HG03565 (cell line): ENCODE measurements around the gene FRMD5.
"Not testable (repeated sequence)": the region's sequence is repeated elsewhere in the genome, so short reads cannot be mapped to it uniquely, and the experiment has no call there.

Experiments
- ATAC-seq: cut with Tn5 transposase; IDR thresholded peaks from one replicate; pipeline ENCODE4 v1.9.1; 2021; ENCODE audit warnings: mild to moderate bottlenecking, moderate library complexity; ENCODE audit not compliant: unreplicated experiment

The FRMD5 gene

DNA sequence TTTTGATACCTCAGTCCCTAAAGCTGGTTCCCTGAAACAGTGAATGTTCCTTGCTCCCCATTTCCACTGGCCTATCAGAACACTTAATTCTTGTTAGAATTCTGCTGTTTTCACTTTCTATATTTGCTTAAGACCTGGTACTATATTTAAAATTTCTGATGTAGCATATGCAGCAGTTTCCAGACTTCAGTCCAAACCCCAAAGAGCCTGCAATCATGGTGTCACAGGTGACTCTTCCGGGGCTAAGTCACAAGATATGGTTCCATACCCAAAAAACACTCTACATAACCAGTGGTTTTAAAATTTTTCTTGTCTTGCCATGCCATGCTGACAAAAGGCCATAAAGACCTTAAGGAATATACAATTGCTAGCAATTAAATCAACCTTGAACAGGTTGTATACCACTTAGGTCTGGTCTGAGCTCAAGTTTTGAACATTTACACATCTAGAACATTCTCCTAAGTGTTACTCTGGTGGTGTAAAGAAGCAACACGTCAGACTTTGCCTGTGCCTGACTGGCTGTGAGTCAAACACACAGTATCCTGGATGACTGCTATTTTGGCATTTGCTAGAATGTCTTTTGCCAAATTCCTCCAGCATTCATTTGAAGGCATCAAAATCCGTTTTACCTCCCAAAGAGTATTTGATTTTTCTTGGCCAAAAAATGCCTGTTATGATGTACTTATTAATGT is 160.0 kb downstream of the FRMD5 start:
- no peak for ATAC-seq

DNA sequence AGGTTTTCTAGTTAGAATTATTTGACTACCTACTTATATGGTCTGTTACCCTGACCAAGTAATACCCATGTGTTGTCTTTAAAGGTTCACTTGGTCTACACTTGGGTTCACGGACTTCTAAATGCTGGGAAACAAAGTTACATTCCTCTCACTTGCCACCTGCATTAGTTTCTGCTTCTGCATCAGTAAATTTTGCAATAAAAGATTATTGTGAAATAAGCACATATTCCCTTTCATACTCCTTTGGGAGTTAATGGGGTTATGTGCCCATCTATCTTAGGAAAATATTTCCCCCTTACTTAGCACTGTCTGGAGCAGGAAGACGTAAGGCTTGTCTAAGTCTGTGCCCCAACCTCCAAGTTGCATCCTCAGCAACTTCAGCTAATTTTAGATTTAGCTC is 160.7 kb downstream of the FRMD5 start:
- no peak for ATAC-seq

DNA sequence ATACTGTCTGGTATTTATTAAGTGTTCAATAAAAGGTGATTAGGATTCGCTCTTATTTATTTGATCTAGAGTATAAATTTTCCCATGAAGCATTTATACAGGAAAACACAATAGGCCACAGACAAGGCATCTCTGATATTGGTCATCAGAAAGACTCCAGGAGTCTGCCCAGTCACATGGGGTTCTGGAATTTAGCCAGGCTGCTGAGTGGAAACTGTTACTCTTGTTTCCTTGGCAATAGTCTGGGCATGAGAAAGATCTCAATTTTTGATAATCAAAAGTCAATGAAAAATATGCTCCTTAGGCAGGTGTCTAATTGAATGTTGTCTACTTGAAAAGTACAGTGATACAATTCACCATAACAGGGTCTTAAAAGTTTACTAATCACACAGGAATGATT is 161.2 kb downstream of the FRMD5 start:
- no peak for ATAC-seq

DNA sequence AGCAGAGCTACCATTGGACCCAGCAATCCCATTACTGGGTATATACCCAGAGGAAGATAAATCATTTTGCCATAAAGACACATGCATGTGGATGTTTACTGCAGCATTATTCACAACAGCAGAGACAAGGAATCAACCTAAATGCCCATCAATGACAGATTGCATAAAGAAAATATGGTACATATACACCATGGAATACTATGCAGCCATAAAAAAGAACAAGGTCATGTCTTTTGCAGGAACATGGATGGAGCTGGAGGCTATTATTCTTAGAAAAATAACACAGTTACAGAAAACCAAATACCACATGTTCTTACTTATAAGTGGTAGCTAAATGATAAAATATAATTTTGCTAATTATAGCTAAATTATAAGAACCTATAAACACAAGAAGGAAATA is 162.3 kb downstream of the FRMD5 start:
- not testable (repeated sequence) for ATAC-seq

DNA sequence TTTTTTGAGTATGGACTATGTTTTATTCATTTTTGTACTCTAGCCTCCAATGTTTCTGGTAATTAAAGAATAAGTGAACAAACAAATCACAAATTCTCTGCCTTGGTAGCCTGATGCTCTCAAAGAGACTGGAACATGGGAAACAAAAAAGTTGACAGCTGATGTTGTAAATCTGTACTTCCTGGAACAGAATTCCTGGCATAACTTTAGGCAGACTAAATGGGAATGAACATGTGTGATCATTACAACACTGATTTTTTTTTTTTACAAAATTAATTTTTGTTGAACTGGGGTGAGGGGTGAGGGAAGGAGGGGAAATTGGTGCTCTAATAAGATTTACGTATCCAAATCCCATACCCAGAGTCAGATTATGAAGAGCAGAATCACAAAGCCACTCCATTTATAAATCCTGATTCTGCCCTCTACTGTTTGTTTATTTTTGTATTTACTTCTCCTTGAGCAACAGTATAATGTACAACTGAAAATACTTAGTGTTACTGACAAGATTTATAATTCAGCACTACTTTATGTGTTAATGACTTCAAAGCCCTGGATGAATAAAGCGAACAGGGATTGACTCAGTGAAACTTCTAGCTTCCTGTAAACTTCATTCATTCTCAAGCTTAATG is 165.0 kb downstream of the FRMD5 start:
- ATAC-seq = no peak

DNA sequence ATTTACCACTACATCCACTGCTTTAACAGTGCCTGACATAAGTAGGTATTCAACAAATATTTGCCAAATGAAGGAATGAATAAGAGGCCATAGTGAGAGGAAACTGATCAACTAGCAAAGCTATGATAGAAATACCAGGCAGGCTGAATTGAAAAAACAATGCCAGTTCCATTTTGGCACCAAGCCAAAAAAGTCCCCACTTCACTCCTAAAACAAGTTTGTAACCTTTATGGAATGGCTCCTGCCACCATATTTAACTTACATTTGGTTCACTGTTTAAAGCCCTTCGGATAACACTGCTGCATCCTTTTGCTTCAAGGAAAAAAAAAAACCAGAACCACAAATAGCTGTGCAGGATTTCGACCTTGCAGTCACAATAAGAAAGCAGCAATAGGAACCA is 166.1 kb downstream of the FRMD5 start:
- ATAC-seq = no peak

DNA sequence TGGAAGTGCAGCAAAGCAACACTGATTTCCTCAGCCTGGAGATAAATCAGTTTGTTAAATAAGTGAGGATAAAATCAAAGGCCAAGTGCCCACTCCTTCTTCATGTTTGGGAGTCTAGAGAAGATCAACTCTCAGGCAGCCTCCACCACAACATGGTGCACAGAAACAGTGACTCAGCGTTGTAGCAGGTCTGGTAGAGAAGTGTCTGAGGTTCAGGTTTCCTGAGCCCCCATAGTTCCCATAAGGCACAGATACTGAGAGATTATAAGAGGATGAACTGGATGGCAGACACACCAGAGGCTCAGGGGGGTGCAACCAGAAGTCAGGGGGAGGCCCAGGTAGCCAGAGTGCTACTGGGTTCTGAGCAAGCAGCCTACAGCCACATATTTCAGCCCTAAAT is 166.7 kb downstream of the FRMD5 start:
- ATAC-seq = no peak

DNA sequence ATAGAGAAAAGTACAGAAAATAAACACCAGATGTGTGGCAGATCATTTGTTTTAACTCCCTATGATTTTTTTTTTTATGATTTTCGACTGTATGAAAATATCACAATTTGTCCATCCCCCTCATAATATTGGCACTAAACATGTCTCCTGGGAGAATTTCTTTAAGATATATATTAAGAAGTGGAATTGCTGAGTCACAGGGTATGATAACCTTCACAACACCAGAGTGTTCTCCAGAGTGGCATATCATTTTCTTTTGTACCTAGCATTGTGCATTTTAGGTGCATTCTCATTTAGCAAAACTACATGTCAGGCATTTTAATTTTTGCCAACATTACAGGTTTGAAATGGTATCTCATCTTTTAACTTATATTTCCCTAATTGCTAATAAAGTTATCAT is 170.9 kb downstream of the FRMD5 start:
- no peak for ATAC-seq

DNA sequence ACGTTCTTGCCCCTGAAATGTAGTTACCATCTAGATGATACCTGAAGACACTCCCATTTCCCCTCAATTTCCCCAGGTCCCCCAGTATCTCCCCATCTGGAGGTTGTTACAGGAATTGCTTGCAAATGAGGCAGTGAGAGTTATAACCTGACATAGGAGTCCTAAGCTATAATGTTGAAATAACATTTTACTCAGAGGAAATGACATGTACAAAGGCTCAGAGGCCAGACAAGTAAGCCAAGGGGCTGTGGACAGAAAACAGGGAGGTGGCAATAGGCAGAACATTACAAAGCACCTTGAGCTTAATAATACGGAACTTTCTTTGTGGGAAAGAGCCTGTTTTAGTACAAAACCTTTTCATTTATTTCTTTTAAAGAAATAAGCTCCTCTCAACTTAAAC is 171.9 kb downstream of the FRMD5 start:
- no peak for ATAC-seq

DNA sequence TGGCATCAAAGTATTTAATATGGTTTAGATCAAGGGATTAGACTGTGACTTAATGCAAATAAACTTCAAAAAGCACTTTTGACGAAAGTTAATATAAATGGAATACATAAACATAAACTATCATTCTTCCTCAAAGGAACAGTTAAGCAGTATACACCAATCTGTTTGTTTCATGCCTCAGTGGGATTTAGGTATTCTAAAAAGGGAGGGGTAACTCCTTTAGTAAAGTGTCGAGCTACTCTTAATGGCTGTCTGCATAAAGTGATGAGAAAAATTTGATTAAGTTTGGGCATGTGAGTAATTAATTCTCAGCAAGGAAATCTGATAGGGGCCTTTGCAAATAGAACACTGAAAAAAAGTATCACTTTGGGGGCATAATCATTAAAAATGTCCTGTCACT is 176.9 kb downstream of the FRMD5 start:
- no peak for ATAC-seq

DNA sequence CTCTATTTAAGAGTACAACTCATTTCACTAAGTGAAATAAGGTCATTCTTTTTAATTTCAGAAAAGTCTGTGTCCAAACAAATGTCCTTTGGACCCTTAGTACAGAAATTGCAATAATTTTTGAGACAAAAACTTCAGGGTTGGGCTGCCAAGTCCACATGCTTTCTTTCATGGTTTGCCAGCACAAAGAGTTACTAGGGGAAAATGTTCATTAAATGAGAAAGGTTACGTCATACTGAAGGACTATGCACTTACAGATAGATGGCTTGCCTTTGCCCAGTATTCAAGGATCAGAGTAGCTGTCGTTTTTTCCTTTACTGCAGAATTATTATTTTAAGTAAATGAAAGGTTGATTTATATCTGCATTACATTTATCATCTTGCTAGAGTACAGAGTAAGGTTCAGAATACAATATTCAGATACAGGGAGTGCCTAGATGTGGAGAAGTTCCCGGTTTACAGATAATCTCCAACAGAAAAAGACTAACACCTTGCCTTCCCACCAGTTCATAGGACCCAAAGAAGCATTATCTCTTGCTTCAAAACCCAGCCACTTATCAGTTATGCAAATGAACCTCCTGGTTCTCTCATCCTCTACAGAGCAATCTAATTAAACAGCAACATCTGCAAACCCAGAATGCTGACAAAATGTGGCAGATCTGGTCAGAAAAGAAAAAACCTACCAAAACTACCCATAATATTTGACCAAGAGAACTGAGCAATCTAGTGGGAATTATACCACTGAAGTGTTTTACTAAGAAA is 179.3 kb downstream of the FRMD5 start:
- no peak for ATAC-seq

DNA sequence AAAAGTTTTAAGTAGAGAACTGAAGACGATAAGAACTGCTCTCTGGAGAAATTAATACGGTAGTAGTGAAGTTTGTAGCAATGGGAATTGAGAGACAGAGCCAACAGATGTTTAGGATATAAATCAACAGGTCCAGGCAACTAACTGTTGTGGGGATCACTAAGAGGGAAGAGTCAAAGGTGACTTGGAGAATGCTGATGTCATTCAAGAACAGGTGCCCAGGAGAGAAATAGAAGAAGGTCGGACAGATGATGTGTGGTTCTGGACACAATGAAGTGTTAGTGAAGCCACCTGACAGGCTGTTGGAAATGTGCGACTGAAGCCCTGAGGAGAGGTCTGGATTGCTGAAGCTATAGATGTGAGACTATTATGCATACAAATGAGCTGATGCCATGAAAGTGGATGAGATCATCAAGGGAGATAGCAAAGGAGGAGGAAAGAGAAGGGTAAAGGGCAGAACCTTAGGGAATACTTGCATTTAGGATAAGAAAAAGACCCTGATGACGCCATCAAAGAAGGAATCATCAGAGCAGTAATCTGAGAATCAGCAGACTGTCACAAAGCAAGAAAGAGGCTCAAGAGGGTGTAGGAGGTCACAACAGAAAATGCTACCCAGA is 183.7 kb downstream of the FRMD5 start:
- ATAC-seq = no peak

DNA sequence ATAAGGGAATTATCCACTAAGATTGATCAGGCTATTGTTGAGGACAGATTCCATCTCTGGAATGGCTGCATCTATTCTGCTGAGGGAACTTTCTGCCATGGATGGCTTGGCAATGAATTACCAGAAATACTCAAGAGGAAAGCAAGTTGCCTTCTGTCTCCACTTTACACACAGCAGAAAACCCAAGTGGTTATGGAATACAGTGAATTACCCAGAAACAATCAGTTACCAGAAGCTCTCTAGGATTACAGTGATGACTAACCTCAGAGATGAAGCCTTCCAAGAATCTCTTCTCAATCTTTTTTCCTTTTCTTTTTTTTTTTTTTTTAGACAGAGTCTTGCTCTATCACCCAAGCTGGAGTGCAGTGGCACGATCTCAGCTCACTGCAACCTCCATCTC is 185.0 kb downstream of the FRMD5 start:
- no peak for ATAC-seq

DNA sequence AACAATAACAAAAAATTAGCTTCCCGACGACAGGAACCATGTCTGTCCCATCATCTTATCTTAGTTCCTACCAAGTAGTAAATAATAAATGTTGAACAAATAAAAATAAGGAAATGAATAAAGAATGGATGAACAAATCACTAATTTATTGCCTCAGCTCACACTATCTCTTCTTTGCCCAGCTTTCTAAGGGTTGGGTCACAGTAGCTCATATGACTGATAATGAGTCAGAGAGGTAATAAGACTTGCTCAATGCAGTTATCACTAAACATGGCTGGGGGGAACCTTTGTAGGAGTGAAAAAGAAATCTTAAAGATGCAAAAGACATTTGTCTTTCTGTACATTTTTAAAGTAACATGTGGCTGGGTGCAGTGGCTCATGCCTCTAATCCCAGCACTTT is 186.0 kb downstream of the FRMD5 start:
- ATAC-seq = no peak

DNA sequence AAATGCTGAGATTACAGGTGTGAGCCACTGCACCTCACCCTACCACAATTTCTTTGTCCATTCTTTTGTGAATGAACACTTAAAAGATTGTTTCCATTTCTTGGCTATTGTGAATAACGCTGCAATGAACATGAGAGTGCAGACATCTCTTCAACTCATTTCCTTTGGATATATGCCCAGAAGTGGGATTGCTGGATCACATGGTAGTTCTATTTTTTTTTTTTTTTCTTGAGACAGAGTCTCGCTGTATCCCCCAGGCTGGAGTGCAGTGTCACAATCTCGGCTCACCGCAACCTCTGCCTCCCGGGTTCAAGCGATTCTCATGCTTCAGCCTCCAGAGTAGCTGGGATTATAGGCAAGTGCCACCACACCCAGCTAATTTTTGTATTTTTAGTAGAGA is 194.8 kb downstream of the FRMD5 start:
- ATAC-seq = not testable (repeated sequence)

DNA sequence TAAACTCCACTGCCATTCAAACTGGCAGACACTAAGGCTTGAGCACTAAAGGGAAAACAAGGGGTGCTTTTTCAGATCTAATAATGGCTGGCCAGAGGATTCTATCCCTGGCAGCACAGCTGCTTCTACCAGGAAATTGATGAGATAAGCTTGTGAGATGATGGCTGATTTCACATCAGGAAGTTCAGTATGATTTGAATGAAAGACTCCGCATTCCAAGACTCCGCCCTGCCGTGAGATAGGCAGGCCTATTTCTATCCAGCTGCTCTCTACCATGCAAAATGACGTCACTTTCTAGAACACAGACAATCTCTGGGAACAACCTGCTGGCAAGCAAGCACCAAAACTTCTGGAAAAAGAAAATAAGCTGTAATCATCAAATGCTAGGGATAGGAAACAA is 196.5 kb downstream of the FRMD5 start:
- ATAC-seq = no peak

DNA sequence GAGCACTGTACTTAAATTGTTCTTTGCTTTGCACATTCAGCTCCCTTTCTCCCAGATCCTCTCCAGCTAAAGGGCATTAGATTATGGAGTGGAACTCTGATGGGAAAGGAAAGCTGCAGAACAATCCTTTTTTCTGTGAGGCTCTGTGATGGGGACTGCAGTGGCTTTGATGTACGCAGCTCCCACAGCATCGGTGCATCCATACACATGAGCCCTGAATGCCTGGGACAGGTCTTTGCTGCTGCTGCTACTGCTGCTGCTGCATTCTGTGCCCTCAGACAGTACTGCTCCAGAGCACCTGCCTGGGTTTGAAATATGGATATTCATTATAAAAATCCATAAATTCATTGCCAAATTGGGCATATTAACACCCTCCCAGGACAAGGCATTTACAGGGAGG is 203.9 kb downstream of the FRMD5 start:
- no peak for ATAC-seq

DNA sequence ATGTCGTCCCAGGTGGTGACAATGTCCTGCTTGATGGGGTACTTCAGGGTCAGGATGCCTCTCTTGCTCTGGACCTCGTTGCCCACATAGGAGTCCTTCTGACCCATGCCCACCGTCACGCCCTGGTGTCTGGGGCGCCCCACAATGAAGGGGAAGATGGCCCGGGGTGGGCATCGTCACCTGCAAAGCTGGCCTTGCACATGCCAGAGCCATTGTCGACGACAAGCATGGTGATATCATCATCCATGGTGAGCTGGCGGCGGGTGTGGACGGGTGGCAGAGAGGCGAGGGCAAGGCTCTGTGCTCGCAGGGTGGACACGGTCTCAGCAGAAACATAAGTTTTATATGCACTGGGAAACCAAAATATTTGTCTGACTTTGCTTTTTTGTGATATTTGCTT is 205.1 kb downstream of the FRMD5 start:
- ATAC-seq = no peak

DNA sequence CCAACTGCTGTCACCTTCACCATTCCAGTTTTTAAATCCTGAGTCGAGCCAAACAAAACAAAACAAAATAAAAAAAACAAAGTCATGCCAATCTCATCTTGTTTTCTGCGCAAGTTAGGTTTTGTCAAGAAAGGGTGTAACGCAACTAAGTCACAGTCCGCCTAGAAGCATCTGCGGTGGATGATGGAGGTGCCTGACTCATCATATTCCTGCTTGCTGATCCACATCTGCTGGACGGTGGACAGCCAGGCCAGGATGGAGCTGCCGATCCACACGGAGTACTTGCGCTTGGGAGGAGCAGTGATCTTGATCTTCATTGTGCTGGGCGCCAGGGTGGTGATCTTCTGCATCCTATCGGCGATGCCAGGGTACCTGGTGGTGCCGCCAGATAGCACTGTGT is 206.2 kb downstream of the FRMD5 start:
- ATAC-seq = no peak

DNA sequence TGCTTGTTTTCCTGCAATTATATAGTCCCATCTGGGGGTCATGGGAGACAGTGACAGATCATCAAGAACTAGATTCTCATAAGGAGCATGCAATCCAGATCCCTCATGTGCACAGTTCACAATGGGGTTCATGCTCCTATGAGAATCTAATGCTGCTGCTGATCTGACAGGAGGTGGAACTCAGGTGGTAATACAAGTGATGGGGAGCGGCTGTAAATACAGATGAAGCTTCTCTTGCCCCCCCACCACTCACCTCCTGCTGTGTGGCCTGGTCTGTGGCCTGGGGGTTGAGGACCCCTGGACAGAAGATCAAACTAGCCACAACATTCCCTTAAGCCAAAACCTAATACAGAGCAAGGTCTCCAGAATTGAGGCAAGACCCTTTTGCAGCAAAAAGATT is 207.1 kb downstream of the FRMD5 start:
- ATAC-seq = no peak

DNA sequence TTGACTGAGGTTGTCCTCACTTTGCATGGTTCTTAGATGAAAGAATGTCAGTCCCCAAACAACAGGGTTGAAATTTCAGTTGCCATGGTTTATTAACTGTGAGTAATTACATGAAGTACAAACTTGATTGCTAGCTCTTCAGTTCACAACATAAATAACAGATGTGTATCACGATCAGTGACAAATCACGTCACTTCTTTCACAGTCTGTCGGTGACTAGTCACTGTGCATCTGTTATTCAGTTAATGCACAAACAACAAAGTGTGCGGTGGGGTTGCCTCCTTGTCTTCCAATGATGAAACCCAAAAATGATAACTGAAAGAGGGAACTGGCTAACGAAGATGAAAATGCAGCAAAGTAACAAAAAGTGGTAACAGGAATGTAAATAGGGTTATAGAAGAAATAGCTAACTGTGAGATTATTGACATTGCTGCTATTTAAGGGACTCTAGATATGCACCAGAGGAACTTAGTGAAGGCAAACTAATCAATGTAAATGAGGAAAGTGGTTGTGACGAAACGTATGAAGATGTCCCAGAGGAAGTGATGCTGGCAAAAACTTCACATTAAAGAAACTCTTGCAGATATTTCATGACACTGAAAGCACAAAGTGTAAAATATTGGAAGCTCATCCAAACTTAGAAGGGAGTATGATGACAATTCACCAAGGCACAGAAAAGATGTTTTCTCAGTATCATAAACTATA is 208.9 kb downstream of the FRMD5 start:
- ATAC-seq = no peak
